OCI-LY3 (cell line): ENCODE results near the gene AAMDC.

Experiments
- H2AFZ ChIP-seq: fragments of 200-600, 300-600 bp; shearing (Covaris generic); 2 replicates; pipeline ENCODE4 v1.6.0; 2014; ENCODE audit warnings: antibody characterized with exemption, low read depth, low read length
- H3K27ac ChIP-seq: fragments of 200-600, 300-600 bp; sonication (generic); 2 replicates; pipeline ENCODE4 v1.5.1; 2014; ENCODE audit warnings: mild to moderate bottlenecking, low read length, moderate library complexity, mixed read lengths
- H3K27me3 ChIP-seq: fragments of 200-600, 300-600 bp; sonication (generic); 2 replicates; pipeline ENCODE4 v1.6.1; 2014; ENCODE audit warnings: low read depth, low read length, mixed read lengths
- H3K36me3 ChIP-seq: fragments of 200-600, 300-600 bp; sonication (generic); replicated peaks from 2 replicates; pipeline ENCODE3; 2014; ENCODE audit warnings: low read depth, low read length, mixed read lengths
- H3K4me1 ChIP-seq: fragments of 300-600, 200-600 bp; sonication (generic); 2 replicates; pipeline ENCODE4 v1.6.1; 2014; ENCODE audit warnings: low read length, mixed read lengths
- H3K4me2 ChIP-seq: fragments of 200-600, 300-600 bp; sonication (generic); 2 replicates; pipeline ENCODE4 v1.6.1; 2014; ENCODE audit warnings: low read length, mixed read lengths
- H3K4me3 ChIP-seq: fragments of 300-600, 200-600 bp; sonication (generic); 2 replicates; pipeline ENCODE4 v1.5.1; 2014; ENCODE audit warnings: antibody characterized with exemption, mild to moderate bottlenecking, low read length, moderate library complexity
- H3K79me2 ChIP-seq: fragments of 300-600, 200-600 bp; shearing (Covaris generic); 2 replicates; pipeline ENCODE4 v1.6.1; 2014; ENCODE audit warnings: mild to moderate bottlenecking, low read length, mixed read lengths
- H3K9ac ChIP-seq: fragments of 300-600, 200-600 bp; shearing (Covaris generic); 2 replicates; pipeline ENCODE4 v1.6.0; 2014; ENCODE audit warnings: mild to moderate bottlenecking, low read length, moderate library complexity
- H3K9me3 ChIP-seq: fragments of 200-600, 300-600 bp; shearing (Covaris generic); 2 replicates; pipeline ENCODE4 v1.6.1; 2014; ENCODE audit warnings: low read length, mixed read lengths; ENCODE audit not compliant: insufficient read depth
- H4K20me1 ChIP-seq: fragments of 200-600, 300-600 bp; sonication (generic); 2 replicates; pipeline ENCODE4 v1.6.1; 2016; ENCODE audit warnings: low read length, mixed read lengths; ENCODE audit not compliant: insufficient read depth
- EZH2phosphoT487 ChIP-seq: fragments of 200-600 bp; shearing (Covaris generic); IDR thresholded peaks from 2 replicates; pipeline ENCODE4 v1.6.1; 2018; ENCODE audit warnings: antibody characterized with exemption, mixed run types, low read depth
- TF ChIP-seq, protein P1 (sequence below): fragments of 200-600, 300-600 bp; sonication (generic); IDR thresholded peaks from 2 replicates; pipeline ENCODE4 v1.5.1; 2014; ENCODE audit warnings: antibody characterized with exemption, low read length, low read depth

Gene AAMDC

GRCh38 chr11:77789061-77789730 is 31.7 kb upstream of the AAMDC start:
- H4K20me1 ChIP-seq = peaks cover 89% of the 10 kb centered on the region

DNA sequence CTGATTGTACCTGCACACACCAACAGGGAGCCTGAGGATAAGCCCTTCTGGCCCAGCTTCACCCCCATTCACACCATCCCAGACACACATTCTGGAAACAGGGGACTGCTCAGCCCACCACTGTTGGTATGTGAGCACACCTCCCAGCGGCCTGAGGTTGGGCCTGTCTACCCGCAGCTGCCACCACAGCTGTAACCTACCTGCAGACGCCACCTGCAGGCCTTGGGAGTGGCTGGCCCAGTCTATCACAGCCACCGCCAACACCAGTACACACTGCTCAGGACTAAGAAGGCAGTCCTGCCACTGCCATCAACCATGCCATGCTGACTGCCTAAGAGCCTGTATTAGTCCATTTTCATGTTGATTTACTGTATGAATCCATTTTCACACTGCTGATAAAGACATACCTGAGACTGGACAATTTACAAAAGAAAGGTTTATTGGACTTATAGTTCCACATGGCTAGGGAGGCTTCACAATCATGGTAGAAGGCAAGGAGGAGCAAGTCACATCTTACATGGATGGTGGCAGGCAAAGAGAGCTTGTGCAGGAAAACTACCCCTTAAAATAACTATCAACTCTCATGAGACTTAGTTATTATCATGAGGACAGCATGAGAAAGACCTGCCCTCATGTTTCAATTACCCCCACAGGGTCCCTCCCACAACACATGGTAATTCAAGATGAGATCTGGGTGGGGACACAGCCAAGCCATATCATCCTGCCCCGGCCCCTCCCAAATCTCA is 31.0 kb upstream of the AAMDC start:
- no peak for TF ChIP-seq EZH2phosphoT487
- TF ChIP-seq, protein P1, sequence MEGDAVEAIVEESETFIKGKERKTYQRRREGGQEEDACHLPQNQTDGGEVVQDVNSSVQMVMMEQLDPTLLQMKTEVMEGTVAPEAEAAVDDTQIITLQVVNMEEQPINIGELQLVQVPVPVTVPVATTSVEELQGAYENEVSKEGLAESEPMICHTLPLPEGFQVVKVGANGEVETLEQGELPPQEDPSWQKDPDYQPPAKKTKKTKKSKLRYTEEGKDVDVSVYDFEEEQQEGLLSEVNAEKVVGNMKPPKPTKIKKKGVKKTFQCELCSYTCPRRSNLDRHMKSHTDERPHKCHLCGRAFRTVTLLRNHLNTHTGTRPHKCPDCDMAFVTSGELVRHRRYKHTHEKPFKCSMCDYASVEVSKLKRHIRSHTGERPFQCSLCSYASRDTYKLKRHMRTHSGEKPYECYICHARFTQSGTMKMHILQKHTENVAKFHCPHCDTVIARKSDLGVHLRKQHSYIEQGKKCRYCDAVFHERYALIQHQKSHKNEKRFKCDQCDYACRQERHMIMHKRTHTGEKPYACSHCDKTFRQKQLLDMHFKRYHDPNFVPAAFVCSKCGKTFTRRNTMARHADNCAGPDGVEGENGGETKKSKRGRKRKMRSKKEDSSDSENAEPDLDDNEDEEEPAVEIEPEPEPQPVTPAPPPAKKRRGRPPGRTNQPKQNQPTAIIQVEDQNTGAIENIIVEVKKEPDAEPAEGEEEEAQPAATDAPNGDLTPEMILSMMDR = no peak; the same call in 1 of the 2 replicates
- Histone ChIP-seq H2AFZ (no peak overlapping the region), H3K4me3 (no peak overlapping the region), H4K20me1 (peaks cover 88% of the 10 kb centered on the region), H3K27me3 (no peaks in the 10 kb centered on the region), H3K36me3 (peaks cover 20% of the 10 kb centered on the region), H3K4me2 (no peak overlapping the region), H3K79me2 (peaks cover 91% of the 10 kb centered on the region), H3K9ac (no peak overlapping the region), H3K27ac (no peak overlapping the region), H3K9me3 (peaks cover 3% of the 10 kb centered on the region; the same call in 1 of the 2 replicates), H3K4me1 (peaks cover 1% of the 10 kb centered on the region)

More at GRCh38 chr11:77789061-77789730, 31.7 kb upstream of the AAMDC start:
- Histone ChIP-seq H3K27ac (no peak overlapping the region), H3K36me3 (peaks cover 20% of the 10 kb centered on the region), H3K9me3 (peaks cover 3% of the 10 kb centered on the region; the same call in 1 of the 2 replicates), H3K27me3 (no peaks in the 10 kb centered on the region), H3K4me3 (no peak overlapping the region), H3K4me1 (peaks cover 8% of the 10 kb centered on the region), H3K4me2 (no peak overlapping the region), H3K9ac (no peak overlapping the region), H2AFZ (no peak overlapping the region), H3K79me2 (peaks cover 90% of the 10 kb centered on the region)
- TF ChIP-seq, protein P1 = no peak
- no peak for TF ChIP-seq EZH2phosphoT487

DNA sequence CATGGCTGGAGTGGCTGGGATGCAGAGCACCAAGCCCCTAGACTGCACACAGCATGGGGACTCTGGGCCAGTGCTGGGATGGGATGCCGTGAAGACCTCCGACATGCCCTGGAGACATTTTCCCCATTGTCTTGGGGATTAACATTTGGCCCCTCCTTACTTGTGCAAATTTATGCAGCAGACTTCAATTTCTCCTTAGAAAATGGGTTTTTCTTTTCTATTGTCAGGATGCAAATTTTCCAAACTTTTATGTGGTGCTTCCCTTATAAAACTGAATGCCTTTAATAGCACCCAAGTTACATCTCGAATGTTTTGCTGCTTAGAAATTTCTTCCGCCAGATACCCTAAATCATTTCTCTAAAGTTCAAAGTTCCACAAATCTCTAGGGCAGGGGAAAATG is 29.6 kb upstream of the AAMDC start:
- no peak overlapping the region for H2AFZ ChIP-seq
- H4K20me1 ChIP-seq = peaks cover 95% of the 10 kb centered on the region
- no peak overlapping the region for H3K4me2 ChIP-seq
- H3K4me1 ChIP-seq = no peaks in the 10 kb centered on the region
- H3K9me3 ChIP-seq = peaks cover 3% of the 10 kb centered on the region; the same call in 1 of the 2 replicates
- H3K79me2 ChIP-seq = peaks cover 98% of the 10 kb centered on the region
- peaks cover 20% of the 10 kb centered on the region for H3K36me3 ChIP-seq
- no peak overlapping the region for H3K27ac ChIP-seq
- TF ChIP-seq, protein P1 = no peak
- TF ChIP-seq EZH2phosphoT487 = no peak
- H3K27me3 ChIP-seq = no peaks in the 10 kb centered on the region
- H3K9ac ChIP-seq = no peak overlapping the region
- no peak overlapping the region for H3K4me3 ChIP-seq

DNA sequence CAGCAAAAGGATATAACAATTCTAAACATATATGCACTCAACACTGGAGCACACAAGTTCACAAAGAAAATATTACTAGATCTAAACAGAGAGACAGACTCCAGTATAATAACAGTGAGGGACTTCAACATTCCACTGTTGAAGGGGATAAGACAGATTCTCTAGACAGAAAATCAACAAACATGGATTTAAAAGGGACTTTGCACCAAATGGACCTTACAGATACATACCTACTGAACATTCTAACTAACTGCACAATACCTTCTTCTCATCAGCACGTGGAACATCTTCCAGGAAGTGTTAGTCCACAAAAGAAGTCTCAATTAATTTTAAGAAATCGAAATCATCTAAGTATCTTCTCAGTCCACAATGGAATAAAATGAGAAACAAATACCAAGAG is 27.0 kb upstream of the AAMDC start:
- H3K9ac ChIP-seq = no peak overlapping the region
- no peaks in the 10 kb centered on the region for H3K4me1 ChIP-seq
- H4K20me1 ChIP-seq = peaks cover 87% of the 10 kb centered on the region
- H2AFZ ChIP-seq = no peak overlapping the region
- no peaks in the 10 kb centered on the region for H3K27me3 ChIP-seq
- no peak overlapping the region for H3K4me2 ChIP-seq
- peaks cover 20% of the 10 kb centered on the region for H3K36me3 ChIP-seq
- peaks cover 3% of the 10 kb centered on the region; the same call in 1 of the 2 replicates for H3K9me3 ChIP-seq
- peaks cover 97% of the 10 kb centered on the region for H3K79me2 ChIP-seq
- TF ChIP-seq, protein P1 = no peak
- TF ChIP-seq EZH2phosphoT487 = no peak
- no peak overlapping the region for H3K27ac ChIP-seq
- H3K4me3 ChIP-seq = no peak overlapping the region
